ENCODE data around the gene NEGR1. TPM values are rescaled to one million over a fixed set of nuclear protein-coding genes. Genes with fewer than 3 reads are reported as not detected.

Gene NEGR1
- total RNA-seq, 1 experiment from 2014 or later, result 2.9 TPM

GRCh38 chr1:71956613-71957285, 325.6 kb downstream of the NEGR1 start:
- Mint-ChIP-seq H3K36me3 (no peaks in the 10 kb centered on the region), H3K4me1 (peaks cover 15% of the 10 kb centered on the region), H3K4me3 (no peak overlapping the region), H3K27ac (peak overlapping the region; percentile 20; the same call in 1 of the 2 replicates), H3K9me3 (no peaks in the 10 kb centered on the region), H3K27me3 (ENCODE audit: low read depth) (no peaks in the 10 kb centered on the region)
- POLR2A ChIA-PET, result no interaction called here
- no peak for TF ChIP-seq GRHL2 (CRISPR knock-in tag; IDR thresholded peaks at IDR 0.05; ENCODE audit: insufficient replicate concordance, severe bottlenecking)
- TF ChIP-seq, protein P1, sequence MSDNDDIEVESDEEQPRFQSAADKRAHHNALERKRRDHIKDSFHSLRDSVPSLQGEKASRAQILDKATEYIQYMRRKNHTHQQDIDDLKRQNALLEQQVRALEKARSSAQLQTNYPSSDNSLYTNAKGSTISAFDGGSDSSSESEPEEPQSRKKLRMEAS (CRISPR knock-in tag; IDR thresholded peaks at IDR 0.05), result no peak
- TF ChIP-seq, protein P2, sequence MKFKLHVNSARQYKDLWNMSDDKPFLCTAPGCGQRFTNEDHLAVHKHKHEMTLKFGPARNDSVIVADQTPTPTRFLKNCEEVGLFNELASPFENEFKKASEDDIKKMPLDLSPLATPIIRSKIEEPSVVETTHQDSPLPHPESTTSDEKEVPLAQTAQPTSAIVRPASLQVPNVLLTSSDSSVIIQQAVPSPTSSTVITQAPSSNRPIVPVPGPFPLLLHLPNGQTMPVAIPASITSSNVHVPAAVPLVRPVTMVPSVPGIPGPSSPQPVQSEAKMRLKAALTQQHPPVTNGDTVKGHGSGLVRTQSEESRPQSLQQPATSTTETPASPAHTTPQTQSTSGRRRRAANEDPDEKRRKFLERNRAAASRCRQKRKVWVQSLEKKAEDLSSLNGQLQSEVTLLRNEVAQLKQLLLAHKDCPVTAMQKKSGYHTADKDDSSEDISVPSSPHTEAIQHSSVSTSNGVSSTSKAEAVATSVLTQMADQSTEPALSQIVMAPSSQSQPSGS (CRISPR knock-in tag; IDR thresholded peaks at IDR 0.05; ENCODE audit: borderline replicate concordance, low read depth), result no peak
- no peak for TF ChIP-seq JAZF1 (CRISPR knock-in tag; IDR thresholded peaks at IDR 0.05)
- no peak for TF ChIP-seq ZNF263 (CRISPR knock-in tag; IDR thresholded peaks at IDR 0.05; ENCODE audit: low read depth)
- no peak for TF ChIP-seq CBFB (CRISPR knock-in tag; IDR thresholded peaks at IDR 0.05; ENCODE audit: low read depth)
- TF ChIP-seq ZNF232 (CRISPR knock-in tag; IDR thresholded peaks at IDR 0.05), result no peak
- no peak for TF ChIP-seq ZNF532 (CRISPR knock-in tag; IDR thresholded peaks at IDR 0.05; ENCODE audit: borderline replicate concordance)
- TF ChIP-seq ZBTB21 (CRISPR knock-in tag; IDR thresholded peaks at IDR 0.05; ENCODE audit: borderline replicate concordance), result no peak
- no peak for TF ChIP-seq KAT7 (CRISPR knock-in tag; IDR thresholded peaks at IDR 0.05; ENCODE audit: borderline replicate concordance)
- DNase-seq (ENCODE audit: low spot score) (no peak), ATAC-seq (no peak)
- CTCF ChIA-PET, result no interaction called here

DNA sequence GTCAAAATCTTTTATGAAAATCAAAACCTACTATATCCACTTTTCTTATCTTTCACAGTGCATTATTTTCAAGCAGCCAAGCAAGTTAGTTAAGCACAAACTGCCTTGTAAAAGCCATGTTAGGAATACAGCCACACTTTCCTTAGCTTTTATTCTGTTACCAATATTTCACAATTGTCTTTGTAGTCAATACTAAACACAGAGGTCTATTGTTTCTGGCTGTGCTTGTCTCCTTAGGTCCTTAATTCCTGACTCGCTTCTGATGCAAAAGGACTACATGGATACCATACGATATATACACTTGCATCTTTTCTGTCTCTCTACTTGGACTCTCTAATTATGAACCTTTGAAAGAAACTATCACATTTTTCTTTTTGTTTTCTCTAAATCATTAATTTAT, 331.8 kb downstream of the NEGR1 start:
- POLR2A ChIA-PET, result no interaction called here
- no peak for DNase-seq (ENCODE audit: low spot score)
- Mint-ChIP-seq H3K4me1 (peaks cover 9% of the 10 kb centered on the region), H3K9me3 (no peaks in the 10 kb centered on the region), H3K4me3 (no peak overlapping the region), H3K36me3 (no peaks in the 10 kb centered on the region), H3K27ac (no peak overlapping the region), H3K27me3 (ENCODE audit: low read depth) (no peaks in the 10 kb centered on the region)
- no peak for ATAC-seq
- CTCF ChIA-PET, result no interaction called here
- TF ChIP-seq JAZF1 (CRISPR knock-in tag; IDR thresholded peaks at IDR 0.05) (no peak), NR1H2 (CRISPR knock-in tag; IDR thresholded peaks at IDR 0.05) (no peak), EMX1 (CRISPR knock-in tag; IDR thresholded peaks at IDR 0.05) (no peak), RELA (CRISPR knock-in tag; IDR thresholded peaks at IDR 0.05; ENCODE audit: borderline replicate concordance) (no peak), KAT7 (CRISPR knock-in tag; IDR thresholded peaks at IDR 0.05; ENCODE audit: borderline replicate concordance) (no peak), ZNF317 (CRISPR knock-in tag; IDR thresholded peaks at IDR 0.05; ENCODE audit: borderline replicate concordance, low read depth) (no peak), ZBTB43 (CRISPR knock-in tag; IDR thresholded peaks at IDR 0.05) (no peak), IRF2 (CRISPR knock-in tag; IDR thresholded peaks at IDR 0.05; ENCODE audit: borderline replicate concordance, low read depth) (no peak), ATF1 (CRISPR knock-in tag; IDR thresholded peaks at IDR 0.05) (no peak), CBFB (CRISPR knock-in tag; IDR thresholded peaks at IDR 0.05; ENCODE audit: low read depth) (no peak), ZNF281 (CRISPR knock-in tag; IDR thresholded peaks at IDR 0.05) (no peak), OVOL2 (CRISPR knock-in tag; IDR thresholded peaks at IDR 0.05; ENCODE audit: borderline replicate concordance) (no peak), ESRRA (CRISPR knock-in tag; IDR thresholded peaks at IDR 0.05; ENCODE audit: borderline replicate concordance) (no peak)
- TF ChIP-seq, protein P3, sequence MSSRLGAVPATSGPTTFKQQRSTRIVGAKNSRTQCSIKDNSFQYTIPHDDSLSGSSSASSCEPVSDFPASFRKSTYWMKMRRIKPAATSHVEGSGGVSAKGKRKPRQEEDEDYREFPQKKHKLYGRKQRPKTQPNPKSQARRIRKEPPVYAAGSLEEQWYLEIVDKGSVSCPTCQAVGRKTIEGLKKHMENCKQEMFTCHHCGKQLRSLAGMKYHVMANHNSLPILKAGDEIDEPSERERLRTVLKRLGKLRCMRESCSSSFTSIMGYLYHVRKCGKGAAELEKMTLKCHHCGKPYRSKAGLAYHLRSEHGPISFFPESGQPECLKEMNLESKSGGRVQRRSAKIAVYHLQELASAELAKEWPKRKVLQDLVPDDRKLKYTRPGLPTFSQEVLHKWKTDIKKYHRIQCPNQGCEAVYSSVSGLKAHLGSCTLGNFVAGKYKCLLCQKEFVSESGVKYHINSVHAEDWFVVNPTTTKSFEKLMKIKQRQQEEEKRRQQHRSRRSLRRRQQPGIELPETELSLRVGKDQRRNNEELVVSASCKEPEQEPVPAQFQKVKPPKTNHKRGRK (CRISPR knock-in tag; IDR thresholded peaks at IDR 0.05; ENCODE audit: borderline replicate concordance), result no peak
- TF ChIP-seq, protein P4, sequence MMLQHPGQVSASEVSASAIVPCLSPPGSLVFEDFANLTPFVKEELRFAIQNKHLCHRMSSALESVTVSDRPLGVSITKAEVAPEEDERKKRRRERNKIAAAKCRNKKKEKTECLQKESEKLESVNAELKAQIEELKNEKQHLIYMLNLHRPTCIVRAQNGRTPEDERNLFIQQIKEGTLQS (CRISPR knock-in tag; conservative IDR thresholded peaks at IDR 0.05), result no peak
